Effector memory CD8-positive, alpha-beta T cell (primary cell): ENCODE data around the gene PABPC1L2A.
A peak's percentile ranks its signal among the peaks of the same experiment; 100 is the strongest.
"Not testable (repeated sequence)": the region's sequence is repeated elsewhere in the genome, so short reads cannot be mapped to it uniquely, and the experiment has no call there.

Experiments used
- ATAC-seq: fragments of 150-1000 bp; cut with Tn5 transposase; replicated peaks from 2 replicates; pipeline ENCODE4 v1.10.0; 2021; ENCODE audit warnings: mild to moderate bottlenecking, moderate library complexity
- DNase-seq, 3 experiments: peaks; one replicate each; pipeline ENCODE4 v3.0.0; 2021
- H3K27ac Mint-ChIP-seq, 2 donors: one replicate each; pipeline ENCODE4 v1.8.0; 2022; ENCODE audit warnings: mild to moderate bottlenecking in 2 of 2, mixed read lengths in 2 of 2, moderate library complexity in 2 of 2
- H3K27me3 Mint-ChIP-seq, 2 donors: one replicate each; pipeline ENCODE4 v1.8.0; 2022; ENCODE audit warnings: mixed read lengths in 2 of 2
- H3K36me3 Mint-ChIP-seq: one replicate; pipeline ENCODE4 v1.8.0; 2022; ENCODE audit warnings: mild to moderate bottlenecking, moderate library complexity, mixed read lengths; ENCODE audit not compliant: insufficient read depth
- H3K4me1 Mint-ChIP-seq, 2 donors: one replicate each; pipeline ENCODE4 v1.8.0; 2022; ENCODE audit warnings: low read depth in 2 of 2, mixed read lengths in 2 of 2
- H3K4me3 Mint-ChIP-seq, 2 donors: one replicate each; pipeline ENCODE4 v1.8.0; 2022; ENCODE audit warnings: mild to moderate bottlenecking in 2 of 2, mixed read lengths in 2 of 2, moderate library complexity in 2 of 2
- H3K9me3 Mint-ChIP-seq, 2 donors: one replicate each; pipeline ENCODE4 v1.8.0; 2022; ENCODE audit warnings: mixed read lengths in 2 of 2
- total RNA-seq, 9 experiments: gene quantifications; one replicate each; lab custom pipeline; 2026; lab: John Stamatoyannopoulos, UW

Gene PABPC1L2A
- total RNA-seq = 0 reads per million in 9 experiments

DNA sequence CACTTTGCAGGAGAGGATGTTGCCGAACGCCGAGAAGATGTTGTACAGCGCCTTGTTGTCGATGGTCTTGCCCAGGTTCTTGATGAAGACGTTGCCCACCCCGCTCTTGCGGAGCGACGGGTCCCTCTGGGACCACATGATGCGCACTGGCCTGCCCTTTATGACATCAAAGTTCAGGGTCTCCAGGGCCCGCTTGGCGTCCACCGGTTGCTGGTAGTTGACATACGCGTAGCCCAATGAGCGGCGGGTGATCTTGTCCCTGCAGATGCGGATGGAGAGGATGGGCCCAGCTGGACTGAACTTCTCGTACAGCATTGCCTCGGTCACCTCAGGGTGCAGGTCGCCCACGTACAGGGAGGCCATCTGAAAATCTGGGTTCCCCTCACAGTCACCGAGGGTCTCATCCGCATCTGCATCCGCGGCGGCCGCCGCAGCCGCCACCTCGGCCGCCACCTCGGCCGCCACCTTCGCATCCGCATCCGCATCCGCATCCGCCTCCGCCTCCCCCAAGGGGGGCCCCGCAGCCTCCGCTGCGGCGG, at the start of gene PABPC1L2A:
Gene PABPC1L2A (minus strand): TSS at position 489 of the 539 bp plus-strand sequence. CDS start 126 bp downstream, at position 363.
- H3K4me1 Mint-ChIP-seq, H3K27ac Mint-ChIP-seq, H3K9me3 Mint-ChIP-seq, DNase-seq, H3K27me3 Mint-ChIP-seq, H3K36me3 Mint-ChIP-seq, H3K4me3 Mint-ChIP-seq, ATAC-seq: not testable (repeated sequence)

DNA sequence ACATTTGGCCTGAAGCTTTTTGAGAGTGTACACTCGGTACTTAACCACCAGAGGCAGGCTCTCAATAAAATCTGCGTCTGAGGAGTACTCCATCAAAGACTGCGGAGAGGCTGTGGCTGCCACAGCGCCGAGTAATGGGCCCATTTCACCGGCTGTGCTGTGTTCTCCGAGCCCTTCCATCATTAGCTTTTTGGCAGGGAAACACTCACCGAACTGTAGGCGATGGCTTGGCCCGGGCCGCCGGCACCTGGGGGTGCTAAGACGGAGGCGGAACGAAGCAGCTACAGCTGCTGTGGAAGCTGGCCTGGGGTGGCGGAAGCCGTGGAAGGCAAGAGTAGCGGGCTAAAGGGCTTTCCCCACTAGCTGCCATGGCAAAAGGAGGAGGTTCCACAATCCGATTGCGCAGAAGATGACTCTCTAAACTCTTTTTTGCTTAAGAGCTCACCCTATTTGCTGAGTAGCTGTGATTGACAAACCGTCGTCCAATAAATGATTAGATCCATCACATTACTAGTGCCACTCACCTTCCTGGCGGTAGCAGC, 48.5 kb upstream of the PABPC1L2A start:
- no peaks in the 10 kb centered on the region for H3K36me3 Mint-ChIP-seq
- peak overlapping the region in 1 of 2 donors; percentile 39 for H3K4me3 Mint-ChIP-seq
- DNase-seq (no peak), ATAC-seq (no peak)
- no peaks in the 10 kb centered on the region for H3K9me3 Mint-ChIP-seq
- H3K27me3 Mint-ChIP-seq = peaks cover 13 to 14% of the 10 kb centered on the region in 2 donors
- no peak overlapping the region for H3K27ac Mint-ChIP-seq
- no peaks in the 10 kb centered on the region for H3K4me1 Mint-ChIP-seq

GRCh38 chrX:73126240-73126639, 46.9 kb upstream of the PABPC1L2A start:
- ATAC-seq (no peak), DNase-seq (no peak)
- H3K27me3 Mint-ChIP-seq = peaks cover 13 to 14% of the 10 kb centered on the region in 2 donors
- no peaks in the 10 kb centered on the region for H3K36me3 Mint-ChIP-seq
- H3K27ac Mint-ChIP-seq = no peak overlapping the region
- no peak overlapping the region for H3K4me3 Mint-ChIP-seq
- H3K9me3 Mint-ChIP-seq = no peaks in the 10 kb centered on the region
- no peaks in the 10 kb centered on the region for H3K4me1 Mint-ChIP-seq

GRCh38 chrX:73099505-73099904, 20.2 kb upstream of the PABPC1L2A start:
- not testable (repeated sequence) for H3K27ac Mint-ChIP-seq, H3K4me3 Mint-ChIP-seq, H3K36me3 Mint-ChIP-seq, DNase-seq, ATAC-seq, H3K9me3 Mint-ChIP-seq, H3K4me1 Mint-ChIP-seq
- peaks cover 0 to 11% of the 10 kb centered on the region in 2 donors for H3K27me3 Mint-ChIP-seq

DNA sequence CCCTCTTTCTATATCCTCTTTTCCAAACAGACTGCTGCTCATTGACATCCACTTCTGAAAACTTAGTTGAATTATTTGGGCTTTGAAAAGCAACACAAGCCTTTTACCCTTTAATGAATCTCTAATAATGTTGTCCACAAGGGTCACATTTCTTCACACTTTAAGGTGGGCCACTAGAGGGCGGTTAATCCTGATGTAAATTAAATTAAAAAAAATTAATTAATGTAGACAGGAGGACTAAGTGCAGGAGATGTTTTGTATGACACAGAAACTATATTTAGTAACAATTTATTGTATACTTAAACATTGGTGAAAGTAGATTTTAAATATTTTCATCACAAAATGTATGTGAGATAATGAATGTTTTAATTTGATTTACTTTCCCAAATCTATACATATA, 7.5 kb upstream of the PABPC1L2A start:
- DNase-seq, H3K27me3 Mint-ChIP-seq, H3K27ac Mint-ChIP-seq, H3K9me3 Mint-ChIP-seq, H3K4me3 Mint-ChIP-seq, H3K4me1 Mint-ChIP-seq, H3K36me3 Mint-ChIP-seq, ATAC-seq: not testable (repeated sequence)

DNA sequence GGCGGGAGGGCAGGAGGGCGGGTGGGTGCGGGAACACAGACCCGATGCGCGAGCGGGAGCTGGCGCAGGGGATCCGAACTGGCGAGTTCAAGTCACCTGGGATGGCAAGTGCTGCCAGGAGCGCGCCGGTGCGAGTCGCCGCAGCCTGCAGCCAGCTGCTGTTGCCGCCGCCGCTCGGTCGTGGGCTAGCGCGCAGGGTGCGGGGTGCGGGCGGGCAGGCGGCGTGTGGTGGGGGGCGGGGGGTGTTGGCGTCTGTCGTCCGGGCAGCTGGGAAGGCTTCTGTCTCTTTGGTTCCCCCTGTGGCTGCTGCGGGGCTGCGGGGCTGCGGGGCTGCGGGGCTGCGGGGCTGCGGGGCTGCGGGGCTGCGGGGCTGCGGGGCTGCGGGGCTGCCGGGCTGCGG, 572 bp upstream of the PABPC1L2A start:
- not testable (repeated sequence) for H3K4me3 Mint-ChIP-seq, H3K27ac Mint-ChIP-seq, H3K36me3 Mint-ChIP-seq, ATAC-seq, H3K4me1 Mint-ChIP-seq, H3K27me3 Mint-ChIP-seq, H3K9me3 Mint-ChIP-seq, DNase-seq

DNA sequence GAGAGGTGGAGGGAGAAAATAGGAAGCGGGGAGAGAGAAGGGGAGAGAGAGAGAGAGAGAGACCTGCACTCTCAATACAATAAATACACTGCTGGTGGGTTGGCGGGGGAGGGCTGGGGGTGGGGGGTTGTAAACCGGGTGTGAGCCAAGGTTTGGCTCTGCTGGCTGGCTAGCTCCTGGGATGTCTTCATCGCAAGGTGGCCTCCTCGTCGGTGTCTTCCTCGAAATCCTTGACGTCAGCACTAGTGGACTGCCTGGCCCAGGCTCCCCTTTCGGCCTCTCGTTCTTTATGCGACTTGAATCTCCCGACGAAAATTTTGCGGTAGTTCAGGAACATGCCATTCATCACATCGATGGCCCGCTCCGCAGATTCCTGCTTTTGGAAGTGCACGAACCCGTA, 715 bp downstream of the PABPC1L2A start:
- DNase-seq, H3K36me3 Mint-ChIP-seq, H3K9me3 Mint-ChIP-seq, H3K4me3 Mint-ChIP-seq, H3K27ac Mint-ChIP-seq, H3K4me1 Mint-ChIP-seq, ATAC-seq: not testable (repeated sequence)
- peaks cover 10 to 11% of the 10 kb centered on the region in 2 donors for H3K27me3 Mint-ChIP-seq

GRCh38 chrX:73076838-73077237, 2.5 kb downstream of the PABPC1L2A start:
- Mint-ChIP-seq H3K27ac (no peak overlapping the region), H3K27me3 (peaks cover 10 to 11% of the 10 kb centered on the region in 2 donors), H3K4me1 (no peaks in the 10 kb centered on the region), H3K36me3 (no peaks in the 10 kb centered on the region), H3K9me3 (no peaks in the 10 kb centered on the region), H3K4me3 (no peak overlapping the region)
- no peak for ATAC-seq
- DNase-seq = no peak

DNA sequence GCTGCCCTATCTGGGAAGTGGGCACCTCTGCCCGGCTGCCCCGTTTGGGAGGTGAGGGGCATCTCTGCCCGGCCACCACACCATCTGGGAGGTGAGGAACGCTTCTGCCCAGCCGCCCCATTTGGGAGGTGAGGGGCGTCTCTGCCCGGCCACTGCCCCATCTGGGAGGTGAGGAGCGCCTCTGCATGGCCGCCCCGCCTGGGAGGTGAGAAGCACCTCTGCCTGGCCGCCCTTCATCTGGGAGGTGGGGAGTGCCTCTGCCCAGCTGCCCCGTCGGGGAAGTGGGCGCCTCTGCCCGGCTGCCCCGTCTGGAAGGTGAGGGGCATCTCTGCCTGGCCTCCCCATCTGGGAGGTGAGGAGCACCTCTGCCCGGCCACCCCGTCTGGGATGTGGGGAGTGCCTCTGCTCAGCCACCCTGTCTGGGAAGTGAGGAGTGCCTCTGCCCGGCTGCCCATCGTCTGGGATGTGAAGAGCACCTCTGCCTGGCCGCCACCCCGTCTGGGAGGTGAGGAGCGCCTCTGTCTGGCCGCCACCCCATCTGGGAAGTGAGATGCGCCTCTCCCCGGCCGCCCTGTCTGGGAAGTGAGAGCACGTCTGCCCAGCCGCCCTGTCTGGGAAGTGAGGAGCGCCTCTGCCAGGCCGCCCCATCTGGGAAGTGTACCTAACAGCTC, 9.8 kb downstream of the PABPC1L2A start:
- H3K4me1 Mint-ChIP-seq = no peaks in the 10 kb centered on the region
- no peak overlapping the region for H3K4me3 Mint-ChIP-seq
- H3K27me3 Mint-ChIP-seq = peaks cover 0 to 5% of the 10 kb centered on the region in 2 donors
- DNase-seq (no peak), ATAC-seq (no peak)
- H3K27ac Mint-ChIP-seq = no peak overlapping the region
- no peaks in the 10 kb centered on the region for H3K36me3 Mint-ChIP-seq
- no peaks in the 10 kb centered on the region for H3K9me3 Mint-ChIP-seq

- Mint-ChIP-seq H3K27ac (no peak overlapping the region), H3K36me3 (no peaks in the 10 kb centered on the region), H3K9me3 (no peaks in the 10 kb centered on the region), H3K4me1 (no peaks in the 10 kb centered on the region), H3K27me3 (no peaks in the 10 kb centered on the region), H3K4me3 (no peak overlapping the region)
- no peak for DNase-seq
- no peak for ATAC-seq
Measured at GRCh38 chrX:73068467-73069364, 10.6 kb downstream of the PABPC1L2A start.

GRCh38 chrX:73067761-73068466, 11.4 kb downstream of the PABPC1L2A start:
- not testable (repeated sequence) for ATAC-seq, H3K4me1 Mint-ChIP-seq, H3K9me3 Mint-ChIP-seq, H3K36me3 Mint-ChIP-seq, H3K4me3 Mint-ChIP-seq, H3K27me3 Mint-ChIP-seq, H3K27ac Mint-ChIP-seq, DNase-seq

DNA sequence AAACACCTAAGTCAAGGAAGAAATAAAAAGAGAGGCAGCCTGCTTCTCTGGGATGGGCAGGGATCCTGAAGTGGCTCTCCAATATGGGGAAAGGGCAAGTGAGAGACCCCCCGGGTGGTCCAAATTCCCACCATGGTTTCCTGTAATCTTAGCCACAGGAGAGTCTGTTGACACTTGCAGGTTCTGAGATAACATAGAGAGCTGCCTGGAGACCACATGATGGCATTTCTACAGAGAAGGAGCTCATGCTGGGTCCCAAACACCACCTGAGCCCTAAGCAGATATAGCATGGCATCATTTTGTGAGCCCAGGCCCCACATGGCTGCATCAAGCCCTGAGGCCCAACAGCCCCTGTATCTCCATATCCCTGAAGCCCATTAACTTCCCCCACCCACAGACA, 50.4 kb downstream of the PABPC1L2A start:
- DNase-seq (no peak), ATAC-seq (no peak)
- Mint-ChIP-seq H3K27ac (no peak overlapping the region), H3K9me3 (peaks cover 0 to 9% of the 10 kb centered on the region in 2 donors), H3K27me3 (peaks cover 5 to 10% of the 10 kb centered on the region in 2 donors), H3K36me3 (no peaks in the 10 kb centered on the region), H3K4me3 (no peak overlapping the region), H3K4me1 (no peaks in the 10 kb centered on the region)
